ENCODE measurements around the gene AFAP1L1.
"Not testable (repeated sequence)": the region's sequence is repeated elsewhere in the genome, so short reads cannot be mapped to it uniquely, and the experiment has no call there.

AFAP1L1 gene

DNA sequence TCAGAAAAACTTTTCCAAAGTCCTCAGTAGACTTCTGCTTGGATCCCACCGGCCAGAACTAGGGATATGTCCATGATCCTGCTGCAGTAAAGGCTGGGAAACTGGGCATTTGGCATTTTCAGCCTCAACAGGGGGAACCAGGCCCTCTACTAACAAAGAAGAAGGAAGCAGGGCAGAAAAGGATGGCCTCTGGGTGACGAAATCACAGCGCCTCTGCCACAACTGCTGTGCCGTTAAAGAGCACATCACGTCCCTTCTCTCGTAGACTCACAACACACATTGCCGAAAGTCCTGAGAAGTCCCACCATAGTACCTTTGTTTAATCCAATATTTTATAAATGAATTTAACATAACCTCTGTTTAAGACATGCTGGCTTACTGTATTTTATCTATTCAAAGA lies 10.4 kb upstream of the AFAP1L1 start:
- DNase-seq: no peak

DNA sequence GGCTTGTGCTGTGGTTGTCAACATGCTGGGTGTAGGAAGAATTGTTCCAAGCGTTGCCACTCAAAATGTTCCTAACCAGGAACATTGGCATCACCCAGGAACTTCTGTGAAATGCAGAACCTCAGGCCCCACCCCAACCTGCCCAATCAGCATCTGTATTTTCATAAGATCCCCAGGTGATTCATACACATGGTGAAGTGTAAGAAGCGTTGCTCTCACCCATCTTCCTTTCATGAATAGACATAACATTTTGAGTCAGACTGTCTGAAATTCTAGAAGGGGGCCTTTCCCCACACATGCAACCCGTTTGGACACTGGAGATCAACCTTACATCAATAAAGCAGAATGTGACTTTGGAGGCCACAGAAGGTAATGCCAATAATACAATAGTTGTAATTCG lies 9.3 kb upstream of the AFAP1L1 start:
- DNase-seq: no peak

DNA sequence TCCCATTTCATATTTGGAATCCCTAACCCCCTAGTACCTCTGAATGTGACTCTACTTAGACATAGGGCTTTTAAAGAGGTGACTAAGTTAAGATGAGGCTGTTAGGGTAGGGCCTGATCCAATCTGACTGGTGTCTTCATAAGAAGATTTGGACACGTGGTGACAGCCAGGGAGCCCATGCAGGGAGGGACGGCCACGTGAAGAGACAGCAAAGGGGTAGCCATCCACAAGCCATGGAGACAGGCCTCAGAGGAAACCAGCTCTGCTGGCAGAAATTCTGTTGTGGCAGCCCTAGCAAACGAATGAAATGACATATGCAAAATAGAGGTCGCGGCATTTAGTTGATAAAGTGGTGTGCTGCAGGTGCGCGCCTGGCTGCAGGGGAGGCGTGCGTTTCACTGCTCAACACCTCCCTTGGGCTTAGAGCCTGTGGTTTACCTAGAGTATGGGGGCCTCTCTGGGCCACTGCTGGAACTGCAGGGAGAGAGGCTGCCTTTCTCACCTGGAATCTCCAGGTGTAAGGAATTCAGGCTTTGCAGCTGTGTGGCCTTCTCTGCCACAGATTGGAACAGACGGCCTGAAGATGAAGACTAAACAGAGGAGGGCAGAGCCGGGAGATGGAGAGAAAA lies 7.1 kb upstream of the AFAP1L1 start:
- no peak for DNase-seq

DNA sequence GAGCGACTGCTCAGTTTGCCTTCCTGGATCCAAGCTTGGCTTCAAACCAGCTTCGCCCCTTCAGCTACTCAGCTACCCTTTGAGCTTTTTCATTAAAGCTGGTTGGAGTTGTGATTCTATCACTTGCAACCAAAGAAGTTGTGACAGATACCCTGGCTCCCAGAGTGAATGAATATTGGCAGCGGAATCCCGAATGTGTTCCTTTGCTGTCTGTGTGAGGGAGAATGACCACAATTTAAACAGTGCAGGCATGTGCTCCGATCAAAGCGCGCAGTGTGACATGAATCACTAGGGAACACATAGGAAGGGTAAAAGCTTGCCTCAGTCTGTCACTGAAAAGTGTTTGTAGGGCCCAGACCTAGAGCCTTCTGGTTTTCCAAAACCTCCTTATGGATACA lies 6.6 kb upstream of the AFAP1L1 start:
- no peak for DNase-seq

DNA sequence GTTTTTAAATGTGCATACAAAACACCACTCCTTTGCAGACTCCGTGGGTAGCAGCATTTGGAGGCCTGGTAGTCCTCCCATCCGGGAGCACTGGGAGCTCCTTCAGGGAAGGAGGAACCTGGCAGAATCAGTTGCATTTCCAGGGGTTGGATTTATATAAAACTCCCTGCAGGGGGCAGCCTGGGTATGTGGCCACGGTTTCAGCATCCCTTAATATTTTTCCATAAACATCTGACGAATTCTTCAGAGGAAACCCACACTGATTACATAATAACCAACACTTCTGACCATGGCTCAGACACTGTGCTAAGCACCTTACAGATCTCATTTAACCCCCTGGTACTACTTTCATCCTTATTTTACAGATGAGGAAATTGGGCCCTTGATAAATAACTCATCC lies 6.1 kb upstream of the AFAP1L1 start:
- DNase-seq: peak; percentile 51

DNA sequence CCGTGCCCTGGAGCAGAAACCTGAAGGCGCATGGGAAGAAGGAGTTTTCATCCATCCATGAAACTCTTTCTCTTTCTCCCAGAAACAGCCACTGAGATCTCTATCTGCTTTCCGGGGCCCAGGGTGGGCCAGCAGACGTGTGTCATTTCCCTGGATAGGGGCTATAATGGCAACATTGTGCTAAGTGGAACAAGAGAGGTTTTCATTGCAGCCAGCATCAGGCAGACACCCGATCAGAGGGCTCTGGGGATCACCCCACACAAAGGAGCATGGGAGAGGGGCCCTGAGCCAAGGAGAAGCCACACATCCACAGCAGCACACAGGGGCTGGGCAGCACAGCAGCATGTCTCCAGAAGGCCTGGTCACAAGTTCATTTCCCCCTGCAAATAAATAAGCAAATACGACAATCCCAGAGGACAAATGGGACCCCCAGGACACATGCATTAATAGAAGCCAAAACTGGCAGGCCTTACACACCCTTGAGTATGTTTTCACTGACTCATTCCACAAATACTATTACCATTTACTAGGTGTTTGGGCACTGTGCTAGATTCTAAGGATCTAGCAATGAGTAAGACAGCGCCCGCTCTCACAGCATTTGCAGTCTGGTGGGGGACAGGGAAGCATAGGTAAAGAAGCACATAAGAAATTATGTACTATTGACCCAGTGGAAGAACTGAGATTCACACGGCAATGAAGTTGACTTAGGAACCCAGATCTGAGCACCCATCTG lies 4.3 kb upstream of the AFAP1L1 start:
- no peak for DNase-seq

DNA sequence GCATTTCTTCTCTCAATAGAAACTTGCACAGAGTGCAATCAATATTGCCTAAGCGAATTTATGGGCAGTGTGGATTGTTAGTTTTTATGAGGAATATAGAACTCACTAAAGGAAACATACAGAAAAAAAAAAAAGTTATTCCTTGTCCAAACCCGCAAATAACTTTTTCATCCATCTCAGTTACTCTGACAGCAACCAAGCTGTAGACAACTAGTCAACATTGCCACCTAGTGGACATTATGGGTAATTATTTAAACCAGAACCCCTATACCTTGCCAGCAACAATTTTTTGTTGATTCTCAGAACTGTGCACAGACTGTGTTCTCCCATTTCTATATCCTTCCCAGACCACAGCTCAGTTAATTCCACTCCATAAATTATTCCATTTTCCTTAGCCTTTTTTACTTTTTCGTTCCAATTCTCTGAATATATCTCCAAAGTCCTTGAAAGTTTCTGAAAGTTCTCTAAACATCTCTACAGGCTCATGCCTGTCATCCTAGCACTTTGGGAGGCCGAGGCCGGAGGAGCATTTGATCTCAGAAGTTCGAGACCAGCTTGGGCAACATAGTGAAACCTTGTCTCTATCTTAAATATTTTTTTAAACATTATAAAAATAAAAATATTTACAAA lies 2.6 kb upstream of the AFAP1L1 start:
- peak; percentile 66 for DNase-seq

DNA sequence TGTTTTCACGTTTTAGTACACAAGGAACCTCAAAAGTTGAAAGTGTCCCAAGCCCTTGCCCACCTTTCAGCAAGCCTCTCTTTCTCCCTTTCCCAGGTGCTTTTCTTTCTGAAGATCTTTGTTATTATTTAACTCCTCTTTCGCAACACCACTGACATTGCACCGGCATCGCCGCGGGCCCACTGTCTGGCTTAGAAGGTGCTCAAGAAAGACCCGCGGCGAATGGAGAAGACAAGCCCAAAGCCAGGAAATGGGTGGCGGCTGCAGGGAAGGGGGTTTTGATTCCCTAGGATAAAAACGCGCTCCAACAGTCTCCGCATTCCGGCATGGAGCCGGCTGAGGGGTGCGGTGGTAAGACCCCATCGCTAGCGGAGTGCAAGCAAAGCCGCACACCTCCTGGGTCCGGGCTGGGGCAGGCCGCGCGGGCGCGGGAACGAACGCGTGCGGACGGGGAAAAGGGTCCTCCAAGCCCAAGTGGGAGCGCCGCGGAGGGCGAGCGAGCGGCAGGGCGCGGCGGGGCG lies 404 bp upstream of the AFAP1L1 start:
- DNase-seq: no peak

DNA sequence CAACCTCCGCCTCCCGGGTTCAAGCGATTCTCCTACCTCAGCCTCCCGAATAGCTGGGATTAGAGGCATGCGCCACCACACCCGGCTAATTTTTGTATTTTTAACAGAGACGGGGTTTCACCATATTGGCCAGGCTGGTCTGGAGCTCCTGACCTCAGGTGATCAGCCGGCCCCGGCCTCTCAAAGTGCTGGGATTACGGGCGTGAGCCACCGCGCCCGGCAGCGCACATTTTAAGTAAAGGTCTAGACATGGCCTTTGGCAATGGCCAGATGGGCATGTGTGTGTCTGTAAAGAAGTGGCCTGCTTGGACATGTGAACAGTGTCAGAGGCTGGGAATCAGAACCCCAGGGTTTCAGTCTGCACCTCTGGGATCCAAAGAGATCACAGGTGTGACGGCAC lies 1.1 kb downstream of the AFAP1L1 start:
- not testable (repeated sequence) for DNase-seq

DNA sequence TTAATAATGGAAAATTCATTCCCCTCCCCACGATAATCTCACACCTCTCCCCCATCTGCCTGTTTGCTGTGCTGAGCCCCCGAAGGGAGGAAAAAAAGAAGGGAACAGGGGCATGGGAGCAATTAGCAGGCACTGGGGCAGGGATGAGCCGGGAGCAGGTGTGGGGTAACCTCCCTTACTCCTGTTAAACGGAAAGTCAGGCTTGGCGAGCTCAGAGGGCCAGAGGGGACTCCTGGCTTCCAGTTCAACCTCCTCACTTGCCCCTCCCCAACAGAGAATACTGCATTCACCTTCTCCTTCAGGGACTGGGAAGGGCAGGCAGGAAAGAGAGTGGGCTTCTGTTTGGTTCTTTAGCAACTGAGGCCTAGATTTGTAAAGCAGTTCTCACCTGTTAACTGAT lies 1.6 kb downstream of the AFAP1L1 start:
- DNase-seq: no peak

DNA sequence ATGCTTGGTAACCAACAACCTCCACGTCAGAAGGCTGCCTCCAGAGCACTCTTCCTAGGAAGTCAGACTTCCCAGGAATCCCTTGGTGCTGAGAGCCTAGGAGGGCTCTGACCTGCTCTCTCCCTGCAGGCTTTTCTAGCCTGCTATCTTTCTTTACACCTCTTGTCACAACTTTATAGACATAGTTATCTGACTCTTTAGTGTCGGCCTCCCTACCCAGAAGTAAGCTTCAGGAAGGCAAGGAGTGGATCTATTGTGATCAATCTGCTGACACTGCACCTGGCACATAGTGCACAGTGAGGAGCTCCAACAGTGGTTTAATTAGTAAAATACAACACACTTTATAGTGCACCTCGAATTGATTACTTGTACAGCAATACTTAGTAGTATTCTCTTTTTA lies 2.3 kb downstream of the AFAP1L1 start:
- no peak for DNase-seq

DNA sequence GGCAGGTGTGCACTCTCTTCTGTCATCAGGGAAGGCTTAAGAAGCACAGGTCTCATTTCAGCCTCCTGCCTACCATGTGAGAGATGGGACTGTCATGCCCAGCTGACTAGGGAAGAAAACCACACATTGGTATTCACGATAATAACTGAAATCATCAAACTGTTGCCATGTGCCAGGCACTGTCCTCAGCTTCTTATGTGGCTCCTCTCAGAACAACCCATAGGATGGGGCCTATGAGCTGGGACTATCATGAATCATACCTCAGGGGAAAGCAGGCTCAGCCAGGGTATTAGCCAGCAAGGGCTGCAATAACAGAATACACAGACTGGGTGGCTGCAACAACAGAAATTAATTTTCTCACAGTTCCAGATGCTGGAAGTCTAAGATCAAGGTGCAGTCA lies 3.3 kb downstream of the AFAP1L1 start:
- peak; percentile 42 for DNase-seq

DNA sequence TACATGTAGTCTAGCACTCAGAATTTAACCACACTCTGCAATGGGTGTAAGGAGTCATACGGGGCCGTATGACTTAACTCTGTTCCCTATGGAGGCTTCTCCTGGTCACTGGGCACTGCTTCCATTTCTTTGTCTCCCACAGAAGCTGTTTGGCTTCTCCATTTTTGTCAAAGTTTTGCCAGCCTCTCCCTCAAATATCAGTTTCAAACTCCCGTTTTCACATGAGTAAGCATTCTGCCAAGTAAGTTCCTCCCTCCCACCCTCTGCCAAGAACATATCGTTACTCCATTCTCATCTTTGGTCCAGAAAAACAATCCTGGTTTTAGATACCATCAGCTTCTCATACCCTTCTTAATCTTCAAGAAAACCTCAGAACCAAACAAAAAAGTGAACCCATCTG lies 6.1 kb downstream of the AFAP1L1 start:
- no peak for DNase-seq

DNA sequence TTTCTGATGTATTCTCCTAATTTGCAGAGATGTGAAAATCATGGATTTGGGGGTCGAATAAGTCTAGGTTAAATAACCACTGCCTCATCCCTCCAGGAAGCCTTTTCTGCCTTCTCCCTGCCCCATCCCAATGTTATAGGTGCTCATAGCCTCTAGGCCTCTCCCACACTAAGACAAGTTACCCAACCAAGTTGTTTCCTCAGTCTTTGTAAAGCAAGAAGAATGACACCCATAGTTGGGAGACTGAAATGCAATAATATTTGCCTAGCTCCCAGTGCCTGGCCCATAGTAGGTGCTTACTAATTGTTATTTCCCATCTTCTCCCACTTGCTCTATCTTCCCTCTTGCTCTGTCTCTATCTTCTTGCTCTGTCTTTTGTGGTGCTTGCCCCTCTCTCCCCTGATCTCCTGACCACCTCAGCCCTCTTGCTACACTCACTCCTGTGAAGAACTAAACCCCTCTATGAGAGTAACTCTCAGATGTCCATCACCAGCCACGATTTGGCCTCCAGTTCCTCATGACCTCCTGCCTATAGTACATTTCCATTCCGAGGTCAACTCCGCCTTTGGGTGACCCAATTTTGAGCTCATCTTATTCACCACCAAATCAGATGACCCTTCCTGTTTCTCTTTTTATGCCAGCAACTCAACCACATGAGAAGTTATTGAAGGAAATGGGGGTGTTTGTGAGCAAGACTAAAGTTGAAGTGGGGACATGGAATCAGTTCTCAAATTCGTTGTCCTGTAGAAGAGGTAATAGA lies 7.0 kb downstream of the AFAP1L1 start:
- DNase-seq: no peak

DNA sequence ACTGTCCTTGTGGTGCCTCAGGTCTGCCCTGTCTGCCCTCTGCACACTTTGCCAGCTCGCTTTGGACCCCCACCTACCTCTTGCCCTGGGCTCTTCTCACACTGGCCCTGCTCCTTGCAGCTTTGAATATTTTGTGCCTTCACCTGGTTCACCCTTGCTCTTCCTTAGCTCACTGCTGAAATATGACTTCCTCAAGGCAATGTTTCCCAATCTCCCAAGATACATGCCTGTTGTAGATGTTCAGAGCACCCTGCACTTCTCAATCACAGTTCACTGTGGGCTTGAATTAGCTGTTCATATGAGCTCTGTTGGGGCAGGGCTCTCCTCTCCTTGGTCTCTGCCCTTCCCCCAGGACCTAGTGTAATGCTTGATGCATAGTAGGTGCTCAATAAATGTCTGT lies 8.0 kb downstream of the AFAP1L1 start:
- no peak for DNase-seq

DNA sequence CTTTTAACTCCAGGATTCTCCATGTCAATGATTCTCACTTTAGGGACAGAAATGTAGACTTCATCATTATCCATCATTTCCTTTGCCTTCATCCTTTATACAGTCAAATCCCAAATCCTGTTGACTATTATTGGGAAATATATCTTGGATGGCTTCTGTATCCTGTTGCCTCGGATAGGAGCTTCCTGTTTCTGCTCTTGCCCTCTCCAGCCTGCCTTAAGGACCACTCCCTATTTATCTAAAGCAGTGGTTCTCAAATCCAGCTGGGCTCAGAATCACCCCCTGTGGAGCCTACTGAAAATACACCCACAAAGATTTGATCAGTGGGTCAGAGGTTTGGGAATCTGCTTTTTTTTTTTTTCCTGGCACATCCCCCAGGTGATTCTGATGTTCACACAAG lies 8.5 kb downstream of the AFAP1L1 start:
- no peak for DNase-seq

DNA sequence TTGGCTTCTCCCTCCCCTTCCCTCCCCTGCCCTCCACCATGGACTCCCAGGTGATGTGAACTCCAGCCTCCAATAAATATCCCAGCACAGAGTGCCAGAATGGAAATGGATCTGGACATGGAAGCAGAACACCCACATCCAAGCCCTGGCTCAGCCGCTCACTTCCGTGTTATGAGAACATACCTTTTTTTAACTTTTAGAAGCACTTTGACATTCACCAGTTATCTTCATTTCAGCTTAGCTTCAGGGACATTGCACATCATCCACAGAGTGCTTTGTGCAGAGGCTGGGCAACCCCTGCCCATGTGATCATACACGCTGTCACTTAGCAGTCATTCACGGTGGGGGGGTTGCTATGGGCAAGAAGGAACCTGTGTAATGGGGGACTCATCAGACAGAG lies 9.1 kb downstream of the AFAP1L1 start:
- no peak for DNase-seq

DNA sequence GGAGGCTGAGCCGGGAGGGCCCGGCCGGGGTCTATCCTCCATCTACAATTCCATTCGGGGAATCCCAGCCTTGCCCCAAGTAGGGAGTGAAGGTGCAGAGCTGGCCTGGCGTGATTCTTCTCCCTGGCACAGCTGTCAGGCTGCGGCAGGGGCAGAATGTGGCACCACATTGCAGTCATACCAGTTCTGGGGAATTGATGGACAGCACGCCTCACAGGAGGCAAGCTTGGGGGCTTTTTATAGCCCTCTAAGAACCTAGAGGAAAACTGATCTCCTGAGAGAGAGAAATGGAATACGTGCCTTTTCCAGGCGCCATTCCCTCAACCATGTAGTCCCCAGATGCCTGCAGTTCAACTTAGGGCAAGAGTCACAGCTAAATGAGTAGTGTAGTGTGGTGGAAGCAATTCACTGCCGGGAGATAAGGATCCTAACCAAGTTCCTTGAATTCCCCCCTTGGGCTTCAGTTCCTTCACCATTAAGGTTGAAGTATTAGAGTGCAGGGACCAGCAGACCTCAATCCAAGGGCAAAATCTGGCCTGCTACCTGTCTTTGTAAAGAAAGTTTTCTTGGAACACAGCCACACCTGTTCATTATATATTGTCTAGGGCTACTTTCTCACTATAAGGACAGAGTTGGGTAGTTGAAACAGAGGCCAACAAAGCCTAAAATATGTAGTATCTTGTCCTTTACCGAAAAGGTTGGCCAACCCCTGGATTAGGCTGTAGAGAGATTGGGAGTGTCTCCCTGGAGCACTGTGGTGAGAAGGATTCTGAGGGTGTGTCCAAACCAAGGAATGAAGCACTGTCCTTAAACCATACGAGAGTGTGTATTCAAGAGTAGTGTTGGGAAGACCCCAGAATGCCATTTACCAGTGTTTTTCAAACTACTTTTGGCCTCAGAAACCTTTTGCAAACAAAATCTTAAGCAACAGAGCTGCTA lies 10.6 kb downstream of the AFAP1L1 start:
- no peak for DNase-seq

DNA sequence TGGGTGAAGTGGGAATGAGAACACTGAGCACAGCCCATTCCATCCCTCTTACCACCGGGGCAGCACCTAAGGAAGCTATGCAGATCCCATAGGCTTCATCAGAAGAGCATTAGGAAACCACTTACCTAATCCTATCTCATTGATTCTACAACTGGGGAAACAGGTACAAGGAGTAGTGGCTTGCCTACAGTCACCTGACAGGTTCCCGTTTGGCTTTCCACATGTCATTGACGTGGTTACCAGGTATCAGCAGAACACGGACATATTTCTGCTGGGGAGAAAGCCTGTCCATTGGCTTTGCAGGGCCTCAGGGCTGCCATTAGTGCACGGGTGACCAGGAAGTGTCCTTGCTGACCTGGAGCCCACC lies 11.3 kb downstream of the AFAP1L1 start:
- DNase-seq: no peak

DNA sequence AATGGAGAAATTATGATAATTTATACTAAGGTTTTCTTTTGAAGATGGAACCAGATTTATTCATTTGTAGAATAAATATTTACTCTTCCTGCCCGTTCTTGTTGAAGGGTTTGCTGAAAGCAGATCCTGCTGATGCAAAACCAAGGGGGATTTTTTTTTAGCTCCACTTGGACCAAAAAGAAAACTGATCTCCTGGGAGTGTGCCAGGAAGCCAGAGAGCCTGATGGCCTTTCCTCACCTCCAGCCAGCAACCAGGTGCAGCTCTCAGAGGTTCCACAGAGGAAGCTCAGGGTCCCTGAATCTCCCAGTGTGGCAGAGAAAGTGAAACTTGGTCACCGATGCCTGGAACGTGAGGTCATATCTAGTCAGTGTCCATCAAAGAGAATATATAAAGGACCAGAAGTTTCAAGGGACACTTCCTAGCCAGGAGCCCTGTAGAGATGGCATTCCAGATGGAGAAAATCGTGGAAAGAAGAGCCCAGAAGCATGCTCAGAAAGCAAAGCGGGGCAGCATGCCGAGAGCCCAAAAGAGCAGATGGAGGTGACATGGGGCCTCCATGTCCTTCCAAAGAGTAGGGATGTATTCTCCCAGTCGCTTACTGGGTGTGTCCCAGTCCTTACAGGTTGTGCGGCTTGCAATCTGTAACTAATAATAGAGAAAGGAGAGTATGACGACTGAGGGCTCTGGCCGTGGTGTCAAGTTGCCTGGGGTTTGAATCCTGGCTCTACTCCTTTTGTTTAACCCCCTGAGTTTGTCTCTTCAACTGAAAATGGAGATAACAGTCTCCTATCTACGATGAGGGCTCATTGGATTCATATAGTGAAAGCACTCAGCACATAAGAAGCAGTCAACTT lies 12.2 kb downstream of the AFAP1L1 start:
- no peak for DNase-seq

DNA sequence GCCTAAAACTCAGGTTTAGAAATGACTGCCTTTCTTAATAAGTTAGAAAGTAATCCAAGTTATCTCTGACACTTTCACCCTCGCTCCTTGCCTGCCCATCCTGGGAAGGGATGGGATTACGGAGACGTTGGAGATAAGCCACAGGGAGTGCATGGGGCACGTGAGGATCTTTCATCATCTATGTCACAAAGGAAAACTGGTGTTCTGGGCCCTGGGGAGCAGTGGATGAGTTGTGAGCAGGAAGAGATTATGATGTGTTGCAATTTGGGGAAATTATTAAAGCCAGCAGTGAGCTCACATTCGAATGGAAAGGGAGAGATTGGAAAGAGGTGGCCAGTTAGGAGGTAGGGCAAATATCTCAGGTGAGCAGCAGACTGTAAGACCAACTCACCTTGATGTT lies 12.8 kb downstream of the AFAP1L1 start:
- peak; percentile 59 for DNase-seq
